NK-92 treated with Interleukin-12 subunit alpha and Interleukin-12 subunit beta, amount 100 ng/mL, for 24 hours (cell line): ENCODE results near the gene ZNF493.

Source experiments
- DNase-seq: peaks from one replicate; lab custom pipeline; 2025; lab: John Stamatoyannopoulos, UW

Gene ZNF493

DNA sequence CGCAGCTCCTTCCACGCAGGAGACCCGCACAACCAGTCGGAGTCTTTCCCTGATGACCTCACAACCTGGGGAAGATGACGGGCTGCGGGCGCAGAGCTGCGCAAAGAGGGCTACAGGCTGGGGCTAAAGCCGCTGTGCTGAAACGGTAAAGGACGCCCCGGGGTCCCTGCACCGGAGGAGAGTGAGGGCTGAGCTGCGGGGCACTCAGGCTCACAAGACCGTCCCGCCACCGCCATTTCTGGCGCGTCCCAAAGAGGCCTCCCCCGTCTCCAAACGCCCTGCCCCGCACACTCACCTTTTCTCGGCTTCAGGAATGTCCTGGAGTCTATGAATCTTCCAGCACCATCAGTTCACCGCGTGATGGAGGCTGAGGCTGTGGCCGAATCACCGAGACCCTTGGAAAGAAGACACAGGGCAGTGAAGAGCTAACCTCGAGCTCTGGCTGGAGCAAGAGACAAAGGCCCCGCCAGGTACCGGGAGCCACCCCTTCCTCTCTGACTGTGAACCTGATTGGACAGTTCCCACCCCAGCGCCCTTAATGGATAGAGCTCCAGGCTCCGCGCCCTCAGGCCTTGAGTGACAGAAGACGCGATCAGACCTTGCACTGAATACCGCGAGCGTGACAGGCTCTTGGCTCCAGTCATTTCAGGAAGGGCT lies 66.6 kb downstream of the ZNF493 start:
- DNase-seq = no peak

DNA sequence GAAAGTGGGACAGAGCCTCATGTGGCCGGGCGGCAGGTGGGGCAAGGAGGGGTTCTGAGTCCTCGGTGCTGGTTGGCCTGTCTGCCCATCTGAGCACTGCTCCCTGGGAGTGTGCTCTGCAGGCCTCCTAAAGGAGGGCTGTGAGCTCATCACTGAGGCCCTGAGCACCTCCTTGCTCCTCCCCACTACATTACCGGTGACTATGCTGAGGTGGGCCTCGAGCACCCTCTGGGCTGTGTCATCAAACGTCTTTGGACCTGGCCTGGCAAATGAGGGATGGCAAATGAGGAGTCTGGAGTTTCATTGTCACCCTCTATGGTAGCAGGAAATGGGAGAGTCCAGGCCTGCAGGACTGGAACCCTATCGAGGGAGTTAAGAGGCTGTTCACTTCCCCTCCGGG lies 69.7 kb downstream of the ZNF493 start:
- no peak for DNase-seq

- DNase-seq = no peak
Measured at GRCh38 chr19:21468791-21469190, 71.9 kb downstream of the ZNF493 start.

- DNase-seq = no peak
Measured at GRCh38 chr19:21472507-21472906, 75.6 kb downstream of the ZNF493 start.

DNA sequence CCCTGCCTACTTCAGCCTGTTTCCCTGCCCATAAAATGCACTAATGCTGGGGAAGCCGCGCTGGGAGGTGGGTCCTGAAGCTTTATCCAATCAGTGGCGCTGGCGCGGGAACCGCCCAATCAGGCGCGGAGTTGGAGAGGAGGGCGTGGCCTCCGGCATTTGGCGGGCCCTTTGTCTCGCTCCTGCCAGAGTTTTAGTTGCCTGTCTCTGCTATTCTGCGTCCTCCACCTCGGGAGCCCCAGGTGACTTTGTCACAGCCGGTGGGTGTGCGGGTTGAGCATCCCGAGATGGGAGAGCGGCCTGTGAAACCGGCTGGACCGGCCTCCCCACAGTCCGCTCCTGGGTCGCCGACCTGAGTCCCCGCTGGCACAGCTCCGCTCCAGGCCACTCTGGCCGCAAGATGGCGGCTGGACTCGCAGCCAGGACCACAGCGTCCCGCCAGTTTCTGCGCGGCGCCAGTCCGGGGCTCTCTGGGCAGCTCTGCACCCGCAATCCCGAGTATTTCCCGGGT lies 77.8 kb downstream of the ZNF493 start:
- DNase-seq = no peak
